HG02763 (cell line): Measurements from ENCODE around the gene HRH1.
"Not testable (repeated sequence)": the region's sequence is repeated elsewhere in the genome, so short reads cannot be mapped to it uniquely, and the experiment has no call there.

ENCODE experiments used
- ATAC-seq: cut with Tn5 transposase; IDR thresholded peaks from one replicate; pipeline ENCODE4 v1.9.1; 2021; ENCODE audit warnings: mild to moderate bottlenecking, moderate library complexity; ENCODE audit not compliant: unreplicated experiment

HRH1 gene

GRCh38 chr3:11168881-11169805 is 14.8 kb downstream of the HRH1 start:
- ATAC-seq = no peak

DNA sequence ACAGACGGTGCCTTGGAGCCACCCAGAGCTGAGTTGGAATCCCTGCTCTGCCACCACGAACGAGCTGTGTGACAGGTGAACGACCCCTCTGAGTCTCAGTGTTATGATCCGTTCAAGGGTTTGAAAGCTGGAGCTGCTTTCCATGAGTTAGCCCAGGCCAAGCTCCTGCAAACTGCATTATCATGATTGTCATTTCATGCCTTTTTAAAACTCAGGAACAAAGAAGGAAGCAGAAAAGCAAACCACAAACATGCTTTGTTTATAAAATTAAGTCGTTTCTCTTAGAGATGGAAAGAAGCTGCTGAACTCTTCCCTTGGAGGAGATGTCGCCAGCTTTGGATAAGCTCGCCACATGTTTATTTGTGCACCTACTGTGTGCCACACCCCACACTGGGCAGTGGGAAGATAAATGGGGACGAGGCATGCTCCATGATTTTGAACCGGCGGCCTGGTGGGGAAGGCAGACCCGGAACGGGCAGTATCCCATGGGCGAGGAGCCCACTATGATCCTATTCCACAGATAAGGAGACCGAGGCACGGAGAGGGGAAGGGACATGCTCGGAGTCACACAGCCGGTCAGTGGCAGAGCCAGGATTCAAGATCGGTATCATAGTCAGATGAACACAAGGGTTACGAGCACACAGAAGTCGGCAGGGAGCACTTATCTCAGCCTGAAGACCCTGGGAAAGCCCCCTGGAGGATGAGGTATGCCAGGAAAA is 15.9 kb downstream of the HRH1 start:
- ATAC-seq = no peak

GRCh38 chr3:11172096-11172690 is 17.9 kb downstream of the HRH1 start:
- no peak for ATAC-seq

DNA sequence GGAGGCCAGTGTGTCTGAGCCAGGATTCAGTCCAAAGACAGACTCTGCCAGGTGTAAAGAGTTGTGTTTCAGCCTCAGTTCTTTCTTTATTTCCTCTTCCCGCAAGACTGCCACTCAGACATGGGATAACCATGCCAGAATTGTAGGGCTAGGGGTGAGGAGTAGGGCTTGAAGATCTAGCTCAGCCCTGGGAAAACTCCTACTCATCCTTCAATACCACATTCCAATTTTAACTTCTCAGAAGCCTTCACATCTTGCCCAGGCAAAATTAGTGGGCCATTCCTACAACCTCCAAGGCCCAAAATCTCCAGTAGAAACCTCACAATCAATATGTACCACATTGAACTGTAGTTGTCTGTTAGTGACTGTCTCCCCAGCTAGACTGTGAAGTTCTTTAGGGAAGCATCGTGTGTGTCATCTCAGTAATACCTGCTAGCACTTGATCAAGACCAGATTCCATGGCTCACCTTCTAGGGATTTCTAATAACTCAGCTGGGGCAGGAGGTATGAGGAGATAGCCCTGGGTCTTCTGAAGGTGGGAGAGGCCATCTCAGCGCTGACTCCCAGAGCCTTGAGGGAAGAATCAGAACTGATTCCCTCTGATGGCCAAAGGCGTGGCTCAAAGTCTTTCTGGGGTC is 19.7 kb downstream of the HRH1 start:
- no peak for ATAC-seq

- no peak for ATAC-seq
Observed at GRCh38 chr3:11178421-11178820, 24.1 kb downstream of the HRH1 start.

DNA sequence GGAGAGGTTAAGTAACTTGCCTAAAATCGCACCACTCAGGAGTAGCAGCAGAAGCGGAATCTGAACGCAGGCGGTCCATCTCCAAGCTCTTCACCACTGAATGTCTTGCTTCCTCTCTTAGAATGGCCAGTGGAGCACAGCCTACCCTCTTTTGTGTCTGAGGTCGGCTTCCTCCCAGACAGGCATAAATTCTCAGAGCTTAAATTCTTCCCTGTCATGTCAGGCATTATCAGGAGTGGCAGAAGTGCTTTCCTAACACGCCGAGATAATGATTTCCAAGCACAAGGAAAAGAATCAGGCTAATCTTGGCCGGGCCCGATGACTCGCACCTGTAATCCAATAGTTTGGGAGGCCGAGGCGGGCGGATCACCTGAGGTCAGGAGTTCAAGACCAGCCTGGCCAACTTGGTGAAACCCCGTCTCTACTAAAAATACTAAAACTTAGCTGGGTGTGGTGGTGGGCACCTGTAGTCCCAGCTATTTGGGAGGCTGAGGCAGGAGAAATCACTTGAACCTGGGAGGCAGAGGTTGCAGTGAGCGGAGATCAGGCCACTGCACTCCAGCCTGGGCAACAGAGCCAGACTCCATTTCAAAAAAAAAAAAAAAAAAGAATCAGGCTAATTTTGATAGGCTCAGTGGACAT is 30.2 kb downstream of the HRH1 start:
- ATAC-seq = not testable (repeated sequence)

DNA sequence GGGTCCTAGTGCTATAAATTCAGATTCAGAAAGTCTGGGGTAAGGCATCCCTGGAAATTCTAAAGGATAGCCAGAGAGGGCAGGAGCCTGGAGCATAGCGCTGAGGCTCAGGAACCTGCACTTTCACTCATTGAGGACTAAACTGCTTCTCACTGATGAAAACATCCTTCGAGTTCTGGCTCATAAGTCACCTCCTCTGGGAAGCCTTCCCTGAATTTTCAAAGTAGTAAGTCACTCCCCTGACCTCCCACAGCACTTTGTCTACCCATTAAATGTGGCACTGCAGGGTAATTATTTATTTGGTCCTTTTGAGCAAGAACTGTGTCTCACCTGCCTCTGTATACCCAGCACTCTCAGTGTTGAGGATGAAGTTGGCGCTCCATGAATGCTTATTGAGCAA is 30.9 kb downstream of the HRH1 start:
- no peak for ATAC-seq

GRCh38 chr3:11185564-11186317 is 31.4 kb downstream of the HRH1 start:
- no peak for ATAC-seq

- no peak for ATAC-seq
Observed at GRCh38 chr3:11186318-11186692, 32.0 kb downstream of the HRH1 start.

- ATAC-seq = no peak
Observed at GRCh38 chr3:11186771-11187191, 32.5 kb downstream of the HRH1 start.

GRCh38 chr3:11187681-11188080 is 33.4 kb downstream of the HRH1 start:
- no peak for ATAC-seq

DNA sequence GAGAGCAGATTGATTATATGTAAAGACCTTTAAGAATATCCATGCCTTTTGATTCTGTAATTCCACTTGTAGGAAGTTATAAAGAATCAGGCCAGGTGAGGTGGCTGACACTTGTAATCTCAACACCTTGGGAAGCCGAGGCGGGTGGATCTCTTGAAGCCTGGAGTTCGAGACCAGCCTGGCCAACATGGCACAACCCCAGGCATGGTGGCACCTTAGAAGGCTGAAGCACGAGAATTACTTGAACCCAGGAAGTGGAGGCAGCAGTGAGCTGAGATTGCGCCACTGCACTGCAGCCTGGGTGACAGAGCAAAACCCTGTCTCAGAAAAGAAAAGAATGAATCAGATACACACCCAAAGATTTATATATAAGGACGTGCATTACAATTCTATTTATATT is 33.9 kb downstream of the HRH1 start:
- no peak for ATAC-seq

- no peak for ATAC-seq
Observed at GRCh38 chr3:11195201-11195600, 40.9 kb downstream of the HRH1 start.

DNA sequence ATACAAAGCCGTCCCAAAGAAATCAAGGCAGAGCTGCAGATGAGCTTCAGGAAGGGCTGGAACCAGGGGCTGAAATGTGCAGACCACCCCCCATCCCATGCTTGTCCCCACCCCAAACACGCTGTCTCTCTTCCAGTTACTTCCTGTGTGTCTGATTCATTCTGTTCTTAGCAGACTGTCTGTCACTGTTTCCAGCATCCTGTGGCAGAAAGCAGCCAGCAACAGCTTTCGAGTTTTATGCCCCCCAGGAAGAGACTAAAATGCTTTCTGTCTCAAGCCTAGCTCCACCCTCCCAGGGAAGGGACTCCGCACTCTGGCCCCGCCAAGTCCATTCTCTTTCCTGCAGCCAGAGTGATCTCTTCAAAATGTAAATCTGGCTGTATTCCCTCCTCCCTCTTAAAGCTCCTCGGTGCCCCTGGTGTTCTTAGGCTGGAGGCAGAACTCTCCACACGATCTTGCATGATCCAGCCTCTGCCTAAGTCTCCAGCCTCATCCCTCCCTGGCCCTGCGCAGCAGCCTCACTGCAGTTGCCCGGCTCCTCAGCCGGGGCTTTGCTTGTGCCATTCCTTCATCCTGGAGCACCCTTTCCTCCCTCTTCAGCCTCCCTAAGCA is 41.5 kb downstream of the HRH1 start:
- no peak for ATAC-seq

GRCh38 chr3:11197484-11197883 is 43.2 kb downstream of the HRH1 start:
- ATAC-seq = no peak

DNA sequence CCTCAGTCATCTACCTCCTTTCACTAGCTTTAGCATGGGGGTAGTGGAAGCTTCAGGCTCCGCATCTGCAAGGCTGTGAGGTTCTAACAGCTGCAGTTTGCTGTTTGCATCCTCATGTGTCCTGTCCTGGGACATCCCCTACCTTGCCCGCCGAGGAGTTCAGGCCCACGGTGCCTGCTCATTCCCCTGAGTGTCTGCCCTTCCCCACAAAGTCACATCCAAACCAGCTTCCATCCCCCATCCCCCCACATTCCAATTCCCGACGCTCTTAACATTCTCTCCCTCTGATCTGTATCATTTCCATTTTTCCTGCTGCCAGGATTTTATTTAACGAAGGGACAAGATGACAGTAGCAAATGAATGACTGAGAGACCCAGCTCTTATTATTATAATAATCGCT is 43.8 kb downstream of the HRH1 start:
- no peak for ATAC-seq

DNA sequence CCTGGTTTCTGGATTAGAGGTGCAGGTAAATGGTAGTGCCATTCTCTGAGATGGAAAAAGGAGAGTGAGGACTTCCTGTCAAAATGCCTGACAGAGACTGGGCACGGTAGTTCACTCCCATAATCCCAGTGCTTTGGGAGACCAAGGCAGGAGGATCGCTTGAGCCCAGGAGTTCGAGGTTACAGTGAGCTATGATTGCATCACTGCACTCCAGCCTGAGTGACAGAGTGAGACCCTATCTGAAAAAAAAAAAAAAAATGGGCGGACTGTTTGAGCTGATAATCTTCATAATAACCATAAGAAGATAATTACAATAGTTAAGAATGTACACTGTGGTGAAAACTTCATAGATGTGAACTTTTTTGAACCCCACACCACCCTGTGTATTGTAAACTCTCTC is 44.2 kb downstream of the HRH1 start:
- ATAC-seq = no peak

DNA sequence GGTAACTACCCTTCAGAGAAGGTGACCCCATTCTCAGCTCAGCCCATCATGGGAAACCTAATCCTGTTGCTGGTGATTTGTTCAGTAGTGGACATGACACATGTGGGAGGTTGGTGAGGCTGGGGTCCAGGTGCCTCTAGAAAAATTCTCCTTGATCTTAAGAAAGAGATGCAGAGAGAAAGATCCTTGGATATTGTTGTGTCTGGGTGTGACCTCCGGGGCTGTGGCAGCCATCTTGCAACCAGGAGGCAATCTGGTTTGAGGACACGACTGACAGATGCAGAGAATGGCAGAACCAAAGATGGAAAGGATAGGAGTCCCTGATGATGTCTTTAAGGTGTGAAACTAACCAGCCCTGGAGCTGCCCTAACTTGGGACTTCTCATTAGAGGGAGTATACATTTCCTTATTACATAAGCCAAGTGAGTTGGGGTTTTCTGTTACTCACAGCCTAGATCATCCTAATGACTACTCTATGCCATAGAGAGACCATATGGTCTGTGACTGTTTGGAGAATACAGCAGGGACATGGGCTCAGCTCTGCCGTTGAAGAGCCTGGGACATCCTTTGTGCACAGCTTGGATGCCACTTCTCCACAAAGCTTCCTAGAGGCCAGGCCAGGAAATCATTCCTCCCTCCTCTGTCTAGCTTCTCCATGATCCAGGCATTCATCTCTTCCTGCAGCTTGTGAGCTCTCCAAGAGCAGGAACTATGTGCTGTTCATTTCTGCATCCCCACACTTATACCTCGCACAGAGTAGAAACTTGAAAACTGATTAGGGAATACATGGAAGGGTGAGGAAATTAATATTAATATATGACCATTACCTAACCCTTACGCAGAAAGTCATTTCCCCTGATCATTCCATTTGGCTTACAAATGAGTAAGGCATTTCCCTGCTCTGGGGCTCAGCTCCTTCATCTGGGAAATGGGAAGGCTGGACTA is 45.9 kb downstream of the HRH1 start:
- ATAC-seq = no peak
